Right ventricle myocardium superior (tissue), 1 donor: Measurements from ENCODE around the gene RBBP8NL. TPM values are rescaled to one million over a fixed set of nuclear protein-coding genes. Genes with fewer than 3 reads are reported as not detected.
"Not testable (repeated sequence)": the region's sequence is repeated elsewhere in the genome, so short reads cannot be mapped to it uniquely, and the experiment has no call there.

Experiments used
- ATAC-seq: fragments of 200-7000 bp; cut with Tn5 transposase; one replicate; pipeline ENCODE4 v1.9.1; 2020; ENCODE audit warnings: mild to moderate bottlenecking; ENCODE audit not compliant: poor library complexity
- DNase-seq: peaks from one replicate; pipeline ENCODE4 v3.0.0-alpha.2; 2020
- intact Hi-C: fragments of 100-400 bp; cut with DNase I; formaldehyde crosslinking; loops from one replicate; pipeline ENCODE4 v1.11.2; 2022
- total RNA-seq: library from RNA; stranded (reverse); fragmentation: NEBNext Ultra II Directional; extraction: Animal tissue kit (Norgen Biotek cat#: 25700); gene quantifications from one replicate; pipeline ENCODE4 v1.2.1, GENCODE V29; 2021
- donor health status: DM: no; HTN: yes; CAD: no; lungs with severe emphysema.

Gene RBBP8NL
- total RNA-seq, 1 donor from 2014 or later = not detected

GRCh38 chr20:62387933-62388635, 39.3 kb downstream of the RBBP8NL start:
- intact Hi-C loops = no loop called here
- no peak for ATAC-seq
- no peak for DNase-seq

GRCh38 chr20:62387219-62387913, 40.0 kb downstream of the RBBP8NL start:
- ATAC-seq = no peak
- intact Hi-C loops = no loop called here

GRCh38 chr20:62386383-62387218, 40.7 kb downstream of the RBBP8NL start, which contains the start of gene RPS21:
Gene RPS21, plus strand, starts transcription at chr20:62387103. Its CDS starts 236 bp downstream, at chr20:62387339.
- peak; percentile 96 for ATAC-seq
- intact Hi-C loops = no loop called here
- DNase-seq = peak; percentile 96

More at GRCh38 chr20:62387219-62387913, 40.0 kb downstream of the RBBP8NL start:
- DNase-seq = no peak

GRCh38 chr20:62382306-62383198, 44.8 kb downstream of the RBBP8NL start:
- ATAC-seq = peak; percentile 73
- intact Hi-C loops = loop anchor here (2.0 kb wide), 1 partner anchor 80 kb away; the partner anchor contains the start of gene ADRM1
- peak; percentile 85 for DNase-seq

- ATAC-seq (no peak), DNase-seq (no peak)
- intact Hi-C loops = loop anchor here (2.0 kb wide), 1 partner anchor 79 kb away; the partner anchor contains the start of gene ADRM1
Measured at GRCh38 chr20:62381842-62382241, 45.5 kb downstream of the RBBP8NL start.

- no peak for DNase-seq
- ATAC-seq = no peak
- intact Hi-C loops = no loop called here
Measured at GRCh38 chr20:62381202-62381797, 46.0 kb downstream of the RBBP8NL start.

GRCh38 chr20:62378215-62378614, 49.1 kb downstream of the RBBP8NL start:
- no peak for DNase-seq
- intact Hi-C loops = no loop called here
- ATAC-seq = no peak

- ATAC-seq (peak; percentile 69), DNase-seq (peak; percentile 75)
- intact Hi-C loops = no loop called here
Measured at GRCh38 chr20:62377615-62378178, 49.6 kb downstream of the RBBP8NL start.

- DNase-seq (no peak), ATAC-seq (no peak)
- intact Hi-C loops = no loop called here
Measured at GRCh38 chr20:62377064-62377461, 50.3 kb downstream of the RBBP8NL start.

GRCh38 chr20:62376112-62377063, 51.0 kb downstream of the RBBP8NL start:
- intact Hi-C loops = no loop called here
- peak; percentile 69 for DNase-seq
- peak; percentile 83 for ATAC-seq

- ATAC-seq = no peak
- intact Hi-C loops = no loop called here
Measured at GRCh38 chr20:62374331-62375152, 52.8 kb downstream of the RBBP8NL start.

GRCh38 chr20:62373631-62374179, 53.6 kb downstream of the RBBP8NL start:
- intact Hi-C loops, ATAC-seq, DNase-seq: not testable (repeated sequence)

More at GRCh38 chr20:62374331-62375152, 52.8 kb downstream of the RBBP8NL start:
- no peak for DNase-seq

- ATAC-seq = no peak
Measured at GRCh38 chr20:62372042-62372993, 55.0 kb downstream of the RBBP8NL start.

GRCh38 chr20:62371588-62372041, 55.7 kb downstream of the RBBP8NL start:
- intact Hi-C loops = no loop called here
- ATAC-seq (no peak), DNase-seq (no peak)

More at GRCh38 chr20:62372042-62372993, 55.0 kb downstream of the RBBP8NL start:
- no peak for DNase-seq
- intact Hi-C loops = no loop called here
